ENCODE data around the gene LRP1.

LRP1 gene

GRCh38 chr12:57162553-57163125, 34.4 kb downstream of the LRP1 start:
- DNase-seq (ENCODE audit: low read depth) = no peak
- no peak overlapping the region for H3K4me3 ChIP-seq (ENCODE audit: low read depth, low read length)
- TF ChIP-seq, protein P1, sequence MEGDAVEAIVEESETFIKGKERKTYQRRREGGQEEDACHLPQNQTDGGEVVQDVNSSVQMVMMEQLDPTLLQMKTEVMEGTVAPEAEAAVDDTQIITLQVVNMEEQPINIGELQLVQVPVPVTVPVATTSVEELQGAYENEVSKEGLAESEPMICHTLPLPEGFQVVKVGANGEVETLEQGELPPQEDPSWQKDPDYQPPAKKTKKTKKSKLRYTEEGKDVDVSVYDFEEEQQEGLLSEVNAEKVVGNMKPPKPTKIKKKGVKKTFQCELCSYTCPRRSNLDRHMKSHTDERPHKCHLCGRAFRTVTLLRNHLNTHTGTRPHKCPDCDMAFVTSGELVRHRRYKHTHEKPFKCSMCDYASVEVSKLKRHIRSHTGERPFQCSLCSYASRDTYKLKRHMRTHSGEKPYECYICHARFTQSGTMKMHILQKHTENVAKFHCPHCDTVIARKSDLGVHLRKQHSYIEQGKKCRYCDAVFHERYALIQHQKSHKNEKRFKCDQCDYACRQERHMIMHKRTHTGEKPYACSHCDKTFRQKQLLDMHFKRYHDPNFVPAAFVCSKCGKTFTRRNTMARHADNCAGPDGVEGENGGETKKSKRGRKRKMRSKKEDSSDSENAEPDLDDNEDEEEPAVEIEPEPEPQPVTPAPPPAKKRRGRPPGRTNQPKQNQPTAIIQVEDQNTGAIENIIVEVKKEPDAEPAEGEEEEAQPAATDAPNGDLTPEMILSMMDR (IDR thresholded peaks at IDR 0.05; ENCODE audit: low read depth, low read length) = no peak
- TF ChIP-seq POLR2A (IDR thresholded peaks at IDR 0.05; ENCODE audit: extremely low read depth, insufficient read length) (no peak), MAX (IDR thresholded peaks at IDR 0.05; ENCODE audit: low read depth, low read length) (no peak), MYC (IDR thresholded peaks at IDR 0.05; ENCODE audit: low read depth, low read length) (no peak)

GRCh38 chr12:57164454-57164853, 36.2 kb downstream of the LRP1 start:
- TF ChIP-seq MAX (IDR thresholded peaks at IDR 0.05; ENCODE audit: low read depth, low read length) (no peak), MYC (IDR thresholded peaks at IDR 0.05; ENCODE audit: low read depth, low read length) (no peak), POLR2A (IDR thresholded peaks at IDR 0.05; ENCODE audit: extremely low read depth, insufficient read length) (no peak)
- TF ChIP-seq, protein P1 (IDR thresholded peaks at IDR 0.05; ENCODE audit: low read depth, low read length) = no peak
- DNase-seq (ENCODE audit: low read depth) = no peak
- no peak overlapping the region for H3K4me3 ChIP-seq (ENCODE audit: low read depth, low read length)

- no peak overlapping the region for H3K4me3 ChIP-seq (ENCODE audit: low read depth, low read length)
- TF ChIP-seq POLR2A (IDR thresholded peaks at IDR 0.05; ENCODE audit: extremely low read depth, insufficient read length) = no peak
- TF ChIP-seq MYC (IDR thresholded peaks at IDR 0.05; ENCODE audit: low read depth, low read length) = no peak
- TF ChIP-seq, protein P1 (IDR thresholded peaks at IDR 0.05; ENCODE audit: low read depth, low read length) = no peak
- TF ChIP-seq MAX (IDR thresholded peaks at IDR 0.05; ENCODE audit: low read depth, low read length) = no peak
- no peak for DNase-seq (ENCODE audit: low read depth)
Observed at GRCh38 chr12:57164966-57165625, 36.8 kb downstream of the LRP1 start.

- DNase-seq (ENCODE audit: low read depth) = no peak
- H3K4me3 ChIP-seq (ENCODE audit: low read depth, low read length) = no peak overlapping the region
- TF ChIP-seq POLR2A (IDR thresholded peaks at IDR 0.05; ENCODE audit: extremely low read depth, insufficient read length) (no peak), MAX (IDR thresholded peaks at IDR 0.05; ENCODE audit: low read depth, low read length) (no peak), MYC (IDR thresholded peaks at IDR 0.05; ENCODE audit: low read depth, low read length) (no peak)
- TF ChIP-seq, protein P1 (IDR thresholded peaks at IDR 0.05; ENCODE audit: low read depth, low read length) = no peak
Observed at GRCh38 chr12:57165741-57166140, 37.5 kb downstream of the LRP1 start.

DNA sequence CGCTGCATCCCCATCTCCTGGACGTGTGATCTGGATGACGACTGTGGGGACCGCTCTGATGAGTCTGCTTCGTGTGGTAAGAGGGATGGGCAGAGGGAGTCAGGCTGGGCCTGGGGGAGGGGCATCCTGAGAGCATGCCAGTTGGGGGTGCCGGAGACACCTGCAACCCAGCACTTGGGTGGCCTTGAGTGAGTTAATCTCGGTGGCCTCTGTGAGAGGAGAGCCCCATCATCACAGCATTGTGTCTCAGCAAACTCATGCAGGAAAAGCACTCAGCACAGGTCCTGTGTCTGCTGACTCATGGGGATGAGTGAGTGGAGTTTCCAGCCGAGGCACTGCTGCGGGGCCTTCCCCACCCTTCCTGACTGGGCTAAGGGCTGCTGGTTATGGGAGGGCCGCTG, 38.7 kb downstream of the LRP1 start:
- no peak for DNase-seq (ENCODE audit: low read depth)
- no peak overlapping the region for H3K4me3 ChIP-seq (ENCODE audit: low read depth, low read length)
- no peak for TF ChIP-seq MAX (IDR thresholded peaks at IDR 0.05; ENCODE audit: low read depth, low read length)
- no peak for TF ChIP-seq MYC (IDR thresholded peaks at IDR 0.05; ENCODE audit: low read depth, low read length)
- TF ChIP-seq POLR2A (IDR thresholded peaks at IDR 0.05; ENCODE audit: extremely low read depth, insufficient read length) = no peak
- TF ChIP-seq, protein P1 (IDR thresholded peaks at IDR 0.05; ENCODE audit: low read depth, low read length) = no peak
